Hepatocyte (in vitro differentiated cells): ENCODE data around the gene GNPAT. TPM values are rescaled to one million over a fixed set of nuclear protein-coding genes. Genes with fewer than 3 reads are reported as not detected.

Experiments used
- DNase-seq: peaks from one replicate; pipeline ENCODE4 v3.0.0-alpha.2; 2016; ENCODE audit warnings: low spot score
- H2AFZ ChIP-seq: fragments of 200-600 bp; sonication (generic); 2 replicates; pipeline ENCODE4 v1.6.0; 2016; ENCODE audit warnings: antibody characterized with exemption, mild to moderate bottlenecking
- H3K27ac ChIP-seq: fragments of 200-600 bp; sonication (generic); 2 replicates; pipeline ENCODE4 v1.5.1; 2016; ENCODE audit warnings: mild to moderate bottlenecking
- H3K27me3 ChIP-seq: fragments of 200-600 bp; sonication (generic); 2 replicates; pipeline ENCODE4 v1.6.1; 2016
- H3K36me3 ChIP-seq: fragments of 200-600 bp; sonication (generic); replicated peaks from 2 replicates; pipeline ENCODE4 v1.5.1; 2016; ENCODE audit warnings: low read depth; ENCODE audit not compliant: insufficient read depth
- H3K4me1 ChIP-seq: fragments of 200-600 bp; sonication (generic); 2 replicates; pipeline ENCODE4 v1.5.1; 2016; ENCODE audit warnings: mild to moderate bottlenecking, moderate library complexity; ENCODE audit not compliant: insufficient read depth
- H3K4me2 ChIP-seq: fragments of 200-600 bp; sonication (generic); 2 replicates; pipeline ENCODE4 v1.6.0; 2016
- H3K4me3 ChIP-seq: fragments of 200-600 bp; sonication (generic); 2 replicates; pipeline ENCODE4 v1.5.1; 2016; ENCODE audit warnings: mild to moderate bottlenecking
- H3K79me2 ChIP-seq: fragments of 200-600 bp; sonication (generic); 2 replicates; pipeline ENCODE4 v1.6.0; 2017; ENCODE audit warnings: mild to moderate bottlenecking
- H3K9me2 ChIP-seq: fragments of 200-600 bp; sonication (generic); replicated peaks from 2 replicates; pipeline ENCODE4 v1.6.0; 2017; ENCODE audit warnings: mild to moderate bottlenecking; ENCODE audit not compliant: insufficient read depth
- H3K9me3 ChIP-seq: fragments of 200-600 bp; sonication (generic); 2 replicates; pipeline ENCODE4 v1.5.1; 2016; ENCODE audit warnings: low read depth, mild to moderate bottlenecking
- H4K20me1 ChIP-seq: fragments of 200-600 bp; sonication (generic); 2 replicates; pipeline ENCODE4 v1.6.0; 2016; ENCODE audit warnings: mild to moderate bottlenecking; ENCODE audit not compliant: insufficient read depth, poor library complexity, severe bottlenecking
- EZH2 ChIP-seq: fragments of 200-600 bp; sonication (generic); IDR thresholded peaks from 2 replicates; pipeline ENCODE4 v1.6.1; 2016; ENCODE audit warnings: antibody characterized with exemption, mild to moderate bottlenecking, borderline replicate concordance
- EZH2phosphoT487 ChIP-seq: fragments of 200-600 bp; sonication (generic); IDR thresholded peaks from one replicate; pipeline ENCODE4 v1.6.1; 2018; ENCODE audit warnings: antibody characterized with exemption, mild to moderate bottlenecking, low read depth, moderate library complexity; ENCODE audit not compliant: unreplicated experiment, severe bottlenecking
- WGBS: methylation state at CpG from one replicate; pipeline ENCODE4 v1.1.6; 2016; ENCODE audit warnings: low lambda C conversion rate; ENCODE audit errors: missing lambda C conversion rate; 5-methylcytosine and 5-hydroxymethylcytosine counted together
- polyA plus RNA-seq: library from polyadenylated mRNA; unstranded; fragments of >200 nt; fragmentation: Nextera tagmentation; extraction: Ambion mirVana; gene quantifications from 2 replicates; pipeline ENCODE4 v1.2.1, GENCODE V29; 2016
- total RNA-seq: library from RNA; depleted of rRNA; stranded (reverse); fragments of >200 nt; gene quantifications from 2 replicates; pipeline ENCODE4 v1.2.3, GENCODE V29; 2014
- TF ChIP-seq, protein P1 (sequence below): fragments of 200-600 bp; sonication (generic); IDR thresholded peaks from 2 replicates; pipeline ENCODE4 v1.5.1; 2016; ENCODE audit warnings: antibody characterized with exemption, mild to moderate bottlenecking; ENCODE audit not compliant: poor library complexity

GNPAT gene
- total and polyA plus RNA-seq, 2 experiments from 2014 or later: 40.8 to 63.9 TPM

DNA sequence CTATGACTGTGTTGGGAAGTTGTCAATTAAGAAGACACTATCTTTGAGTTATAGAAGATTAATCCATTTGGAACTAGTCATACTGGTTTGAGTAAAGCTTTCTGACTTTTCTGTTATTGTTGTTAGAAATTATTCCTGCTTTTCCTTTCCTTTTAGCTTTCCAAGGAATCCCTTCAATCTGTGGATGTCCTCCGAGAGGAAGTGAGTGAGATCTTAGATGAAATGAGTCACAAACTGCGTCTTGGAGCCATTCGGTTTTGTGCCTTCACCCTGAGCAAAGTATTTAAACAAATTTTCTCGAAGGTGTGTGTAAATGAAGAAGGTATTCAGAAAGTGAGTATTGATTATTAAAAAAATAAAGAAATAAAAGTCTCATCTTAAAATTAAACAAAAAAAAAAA, 19.3 kb downstream of the GNPAT start:
- DNase-seq: no peak
- H3K9me2 ChIP-seq: no peaks in the 10 kb centered on the region
- WGBS: 96% methylated on average over 4 of the region's 4 CpGs
- peaks cover 3% of the 10 kb centered on the region for H3K79me2 ChIP-seq
- no peak overlapping the region for H2AFZ ChIP-seq
- H3K4me1 ChIP-seq: no peaks in the 10 kb centered on the region
- TF ChIP-seq, protein P1, sequence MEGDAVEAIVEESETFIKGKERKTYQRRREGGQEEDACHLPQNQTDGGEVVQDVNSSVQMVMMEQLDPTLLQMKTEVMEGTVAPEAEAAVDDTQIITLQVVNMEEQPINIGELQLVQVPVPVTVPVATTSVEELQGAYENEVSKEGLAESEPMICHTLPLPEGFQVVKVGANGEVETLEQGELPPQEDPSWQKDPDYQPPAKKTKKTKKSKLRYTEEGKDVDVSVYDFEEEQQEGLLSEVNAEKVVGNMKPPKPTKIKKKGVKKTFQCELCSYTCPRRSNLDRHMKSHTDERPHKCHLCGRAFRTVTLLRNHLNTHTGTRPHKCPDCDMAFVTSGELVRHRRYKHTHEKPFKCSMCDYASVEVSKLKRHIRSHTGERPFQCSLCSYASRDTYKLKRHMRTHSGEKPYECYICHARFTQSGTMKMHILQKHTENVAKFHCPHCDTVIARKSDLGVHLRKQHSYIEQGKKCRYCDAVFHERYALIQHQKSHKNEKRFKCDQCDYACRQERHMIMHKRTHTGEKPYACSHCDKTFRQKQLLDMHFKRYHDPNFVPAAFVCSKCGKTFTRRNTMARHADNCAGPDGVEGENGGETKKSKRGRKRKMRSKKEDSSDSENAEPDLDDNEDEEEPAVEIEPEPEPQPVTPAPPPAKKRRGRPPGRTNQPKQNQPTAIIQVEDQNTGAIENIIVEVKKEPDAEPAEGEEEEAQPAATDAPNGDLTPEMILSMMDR: no peak
- TF ChIP-seq EZH2 (no peak), EZH2phosphoT487 (no peak)
- no peak overlapping the region for H3K27ac ChIP-seq
- no peaks in the 10 kb centered on the region for H3K27me3 ChIP-seq
- no peak overlapping the region for H3K4me2 ChIP-seq
- no peak overlapping the region for H3K4me3 ChIP-seq
- H4K20me1 ChIP-seq: no peaks in the 10 kb centered on the region
- no peaks in the 10 kb centered on the region for H3K36me3 ChIP-seq
- H3K9me3 ChIP-seq: peaks cover 4% of the 10 kb centered on the region

DNA sequence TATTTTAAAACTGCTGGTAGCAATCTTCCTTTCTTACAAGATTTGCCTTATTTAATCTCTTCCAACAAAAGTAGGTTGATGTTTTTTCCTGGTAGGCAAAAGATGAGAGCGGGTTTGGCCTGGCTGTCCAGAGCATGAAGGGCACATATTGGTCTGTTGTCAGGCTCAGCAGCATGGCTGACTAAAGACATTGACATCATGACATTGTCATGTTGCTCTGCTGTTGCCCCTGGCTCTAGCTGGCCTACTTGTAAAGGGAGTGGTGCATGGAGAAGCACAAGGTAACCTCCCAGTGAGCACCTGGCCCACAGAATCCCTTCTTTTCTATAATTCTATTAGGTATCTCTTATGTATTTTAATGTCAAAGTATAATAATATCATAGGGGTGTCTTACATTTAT, 23.6 kb downstream of the GNPAT start:
- H3K9me3 ChIP-seq: no peaks in the 10 kb centered on the region
- H3K79me2 ChIP-seq: no peaks in the 10 kb centered on the region
- no peaks in the 10 kb centered on the region for H3K27me3 ChIP-seq
- H2AFZ ChIP-seq: no peak overlapping the region
- TF ChIP-seq EZH2 (no peak), EZH2phosphoT487 (no peak)
- TF ChIP-seq, protein P1: no peak
- no peak overlapping the region for H3K4me3 ChIP-seq
- no peak overlapping the region for H3K4me2 ChIP-seq
- H3K4me1 ChIP-seq: no peaks in the 10 kb centered on the region
- H3K9me2 ChIP-seq: no peaks in the 10 kb centered on the region
- H4K20me1 ChIP-seq: no peaks in the 10 kb centered on the region
- no peaks in the 10 kb centered on the region for H3K36me3 ChIP-seq
- 96% methylated on average over 1 of the region's 1 CpG for WGBS
- DNase-seq: no peak
- H3K27ac ChIP-seq: no peak overlapping the region

DNA sequence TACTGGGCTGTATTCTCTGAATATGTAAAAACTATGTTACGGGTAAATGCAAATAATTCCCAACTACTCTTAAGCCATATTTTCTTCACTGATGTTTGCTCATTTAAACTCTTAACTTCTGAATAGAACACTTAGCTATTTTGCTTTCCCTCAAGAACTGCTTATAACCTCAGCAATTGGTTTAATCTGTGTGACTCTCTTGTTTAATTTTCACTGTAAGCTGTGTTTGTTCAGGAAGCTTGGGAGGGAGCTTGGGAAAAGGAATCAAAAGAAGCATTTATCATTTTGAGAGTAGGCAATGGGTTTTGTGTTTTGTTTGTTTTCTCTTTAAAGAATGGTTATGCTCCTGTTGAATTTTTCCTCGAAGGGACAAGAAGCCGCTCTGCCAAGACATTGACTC, 24.4 kb downstream of the GNPAT start:
- DNase-seq: no peak
- Histone ChIP-seq H3K4me2 (no peak overlapping the region), H3K4me3 (no peak overlapping the region), H3K9me2 (no peaks in the 10 kb centered on the region), H3K79me2 (no peaks in the 10 kb centered on the region), H2AFZ (no peak overlapping the region), H3K27me3 (no peaks in the 10 kb centered on the region), H3K4me1 (no peaks in the 10 kb centered on the region), H3K36me3 (no peaks in the 10 kb centered on the region), H3K27ac (no peak overlapping the region), H3K9me3 (no peaks in the 10 kb centered on the region), H4K20me1 (no peaks in the 10 kb centered on the region)
- 89% methylated on average over 3 of the region's 3 CpGs for WGBS
- TF ChIP-seq EZH2phosphoT487 (no peak), EZH2 (no peak)
- TF ChIP-seq, protein P1: no peak

DNA sequence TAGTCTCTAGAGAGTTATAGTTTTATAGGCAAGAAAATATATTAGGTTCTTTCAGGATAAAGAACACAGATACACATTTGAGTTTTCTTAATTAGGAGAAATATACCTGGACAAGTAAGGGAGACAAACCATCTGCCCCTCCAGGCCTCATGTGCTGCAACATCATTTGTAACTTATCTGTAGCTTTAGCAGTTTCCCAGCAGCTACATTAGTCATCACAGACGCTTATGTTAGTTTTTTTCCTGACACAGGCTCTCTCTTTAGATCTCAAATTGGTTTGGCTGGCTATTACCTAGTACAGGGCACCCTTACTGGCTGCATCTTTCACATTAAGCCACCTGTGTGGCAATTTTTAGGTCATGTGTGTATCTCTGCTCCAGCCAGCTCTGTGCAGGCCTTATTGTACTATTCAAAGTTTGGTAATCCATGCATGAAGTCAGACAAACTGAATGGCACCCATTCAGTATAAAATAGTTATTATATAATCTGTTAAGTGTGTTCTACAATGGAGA, 25.9 kb downstream of the GNPAT start:
- Histone ChIP-seq H3K4me2 (no peak overlapping the region), H4K20me1 (no peaks in the 10 kb centered on the region), H2AFZ (no peak overlapping the region), H3K9me2 (no peaks in the 10 kb centered on the region), H3K36me3 (no peaks in the 10 kb centered on the region), H3K27ac (no peak overlapping the region), H3K79me2 (no peaks in the 10 kb centered on the region), H3K27me3 (no peaks in the 10 kb centered on the region), H3K4me3 (no peak overlapping the region), H3K9me3 (no peaks in the 10 kb centered on the region), H3K4me1 (no peaks in the 10 kb centered on the region)
- TF ChIP-seq EZH2phosphoT487 (no peak), EZH2 (no peak)
- TF ChIP-seq, protein P1: no peak
- 33% methylated on average over 1 of the region's 1 CpG for WGBS
- no peak for DNase-seq
